ENCODE data around the gene RSAD2. TPM values are rescaled to one million over a fixed set of nuclear protein-coding genes. Genes with fewer than 3 reads are reported as not detected.
A peak's percentile ranks its signal among the peaks of the same experiment; 100 is the strongest.

The RSAD2 gene
- total RNA-seq, 1 donor from 2014 or later, result 9.5 TPM

DNA sequence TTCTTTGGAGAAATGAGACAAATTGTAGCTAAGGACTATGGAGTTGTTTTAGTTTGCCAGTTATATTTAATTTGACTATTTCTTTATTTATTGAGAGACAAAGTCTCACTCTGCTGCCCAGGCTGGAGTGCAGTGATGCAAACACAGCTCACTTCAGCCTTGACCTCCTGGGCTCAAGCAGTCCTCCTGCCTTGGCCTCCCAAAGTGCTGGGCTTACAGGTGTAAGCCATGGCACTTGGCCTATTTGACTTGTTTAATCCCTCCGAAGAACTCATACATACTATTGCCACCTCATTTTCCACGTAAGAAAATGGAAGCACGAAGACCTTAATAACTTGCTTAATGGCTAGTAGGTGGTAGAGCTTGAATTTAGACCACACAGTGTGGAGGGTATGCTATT lies 38.6 kb downstream of the RSAD2 start:
- H2AFZ ChIP-seq (ENCODE audit: low read depth, low read length), result no peak overlapping the region
- peaks cover 3% of the 10 kb centered on the region for H3K4me1 ChIP-seq (ENCODE audit: insufficient read depth, low read length)
- TF ChIP-seq CTCF (IDR thresholded peaks at IDR 0.05; ENCODE audit: insufficient read depth, low read depth, low read length) (no peak), EZH2 (IDR thresholded peaks at IDR 0.05; ENCODE audit: insufficient read depth, low read length) (no peak)
- peaks cover 2% of the 10 kb centered on the region for H3K9me3 ChIP-seq (ENCODE audit: insufficient read depth, low read depth, low read length)
- no peak for DNase-seq (ENCODE audit: low read depth)
- H3K27ac ChIP-seq (ENCODE audit: low read depth, low read length), result no peak overlapping the region
- Mint-ChIP-seq H3K4me1 (ENCODE audit: low read depth, unreplicated experiment) (peaks cover 11% of the 10 kb centered on the region), H3K36me3 (ENCODE audit: low read depth, unreplicated experiment) (peaks cover 2% of the 10 kb centered on the region), H3K4me3 (ENCODE audit: unreplicated experiment) (peak overlapping the region; percentile 73), H3K9me3 (ENCODE audit: unreplicated experiment) (peaks cover 3% of the 10 kb centered on the region), H3K27ac (ENCODE audit: unreplicated experiment) (no peak overlapping the region), H3K27me3 (ENCODE audit: low read depth, unreplicated experiment) (no peaks in the 10 kb centered on the region)
- no peak overlapping the region for H3K9ac ChIP-seq (ENCODE audit: low read length)
- peaks cover 20% of the 10 kb centered on the region for H4K20me1 ChIP-seq (ENCODE audit: insufficient read depth, low read length)
- no peaks in the 10 kb centered on the region for H3K79me2 ChIP-seq (ENCODE audit: insufficient read depth, low read length)
- FAIRE-seq, result no peak
- no peaks in the 10 kb centered on the region for H3K36me3 ChIP-seq (ENCODE audit: insufficient read depth, low read length)
- no peak overlapping the region for H3K4me3 ChIP-seq (ENCODE audit: insufficient read depth, low read depth, low read length)
- no peak overlapping the region for H3K4me2 ChIP-seq (ENCODE audit: low read length)
- no peaks in the 10 kb centered on the region for H3K27me3 ChIP-seq (ENCODE audit: insufficient read depth, low read length)

GRCh38 chr2:6916736-6917070 lies 39.1 kb downstream of the RSAD2 start:
- H3K4me1 Mint-ChIP-seq (ENCODE audit: low read depth, unreplicated experiment), result peaks cover 11% of the 10 kb centered on the region
- H3K4me3 Mint-ChIP-seq (ENCODE audit: unreplicated experiment), result peak overlapping the region; percentile 73
- H3K27me3 Mint-ChIP-seq (ENCODE audit: low read depth, unreplicated experiment), result no peaks in the 10 kb centered on the region
- peaks cover 2% of the 10 kb centered on the region for H3K36me3 Mint-ChIP-seq (ENCODE audit: low read depth, unreplicated experiment)
- DNase-seq (ENCODE audit: low read depth) (no peak), FAIRE-seq (no peak)
- H4K20me1 ChIP-seq (ENCODE audit: insufficient read depth, low read length), result peaks cover 23% of the 10 kb centered on the region
- no peaks in the 10 kb centered on the region for H3K36me3 ChIP-seq (ENCODE audit: insufficient read depth, low read length)
- H2AFZ ChIP-seq (ENCODE audit: low read depth, low read length), result peak overlapping the region; percentile 95
- no peaks in the 10 kb centered on the region for H3K27me3 ChIP-seq (ENCODE audit: insufficient read depth, low read length)
- H3K79me2 ChIP-seq (ENCODE audit: insufficient read depth, low read length), result no peaks in the 10 kb centered on the region
- H3K9ac ChIP-seq (ENCODE audit: low read length), result peak overlapping the region; percentile 86
- peaks cover 3% of the 10 kb centered on the region for H3K9me3 Mint-ChIP-seq (ENCODE audit: unreplicated experiment)
- no peak overlapping the region for H3K27ac ChIP-seq (ENCODE audit: low read depth, low read length)
- H3K27ac Mint-ChIP-seq (ENCODE audit: unreplicated experiment), result no peak overlapping the region
- TF ChIP-seq CTCF (IDR thresholded peaks at IDR 0.05; ENCODE audit: insufficient read depth, low read depth, low read length) (no peak), EZH2 (IDR thresholded peaks at IDR 0.05; ENCODE audit: insufficient read depth, low read length) (no peak)
- peak overlapping the region; percentile 93 for H3K4me2 ChIP-seq (ENCODE audit: low read length)
- peak overlapping the region; percentile 44 for H3K4me3 ChIP-seq (ENCODE audit: insufficient read depth, low read depth, low read length)
- H3K9me3 ChIP-seq (ENCODE audit: insufficient read depth, low read depth, low read length), result peaks cover 2% of the 10 kb centered on the region
- H3K4me1 ChIP-seq (ENCODE audit: insufficient read depth, low read length), result peaks cover 3% of the 10 kb centered on the region

DNA sequence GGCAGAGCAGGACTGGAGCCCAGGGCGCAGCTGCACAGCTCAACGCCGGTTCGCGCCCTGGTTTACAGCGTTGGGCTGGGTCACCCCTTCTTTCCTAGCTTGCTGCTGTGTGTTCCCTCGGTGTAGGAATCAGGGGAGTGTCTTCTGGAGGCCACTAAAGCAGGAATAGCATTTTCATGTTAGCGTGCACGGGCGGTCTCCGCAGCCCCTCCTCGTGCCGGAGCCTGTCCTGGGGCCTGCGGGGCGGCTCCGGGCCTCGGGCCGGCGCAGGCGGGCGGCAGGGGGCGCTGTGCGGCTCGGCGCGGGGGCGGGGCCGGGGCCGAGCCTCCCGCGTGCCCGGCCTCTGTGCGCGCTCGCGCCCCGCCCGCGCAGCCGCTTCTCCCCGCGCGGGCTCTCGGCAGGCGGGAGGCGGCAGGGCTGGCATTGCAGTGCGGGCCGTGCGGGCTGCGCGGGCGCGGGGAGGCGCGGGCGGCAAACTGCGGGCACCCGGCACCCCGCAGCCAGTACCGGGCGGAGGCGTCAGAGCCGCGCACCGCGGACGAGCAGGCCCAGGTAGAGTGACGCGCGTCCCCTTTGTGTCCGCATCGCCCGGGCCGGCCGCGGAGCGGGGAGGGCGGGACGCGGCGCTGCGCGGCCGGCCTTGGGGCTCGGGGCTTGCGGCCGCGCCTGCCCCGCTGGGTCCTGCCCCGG lies 39.6 kb downstream of the RSAD2 start, which contains the start of gene RNF144A:
Gene RNF144A, plus strand, starts transcription at position 342 of the 690 bp plus-strand sequence. CDS start 79,515 bp downstream, outside the sequence.
- peak within 1 kb of the TSS; percentile 61 for H3K4me3 ChIP-seq (ENCODE audit: insufficient read depth, low read depth, low read length)
- peak; percentile 31 for TF ChIP-seq CTCF (IDR thresholded peaks at IDR 0.05; ENCODE audit: insufficient read depth, low read depth, low read length)
- TF ChIP-seq EZH2 (IDR thresholded peaks at IDR 0.05; ENCODE audit: insufficient read depth, low read length), result no peak
- Mint-ChIP-seq H3K27ac (ENCODE audit: unreplicated experiment) (no peak within 1 kb of the TSS), H3K4me1 (ENCODE audit: low read depth, unreplicated experiment) (peaks cover 11% of the 10 kb centered on the region), H3K4me3 (ENCODE audit: unreplicated experiment) (peak within 1 kb of the TSS; percentile 76), H3K36me3 (ENCODE audit: low read depth, unreplicated experiment) (peaks cover 2% of the 10 kb centered on the region), H3K9me3 (ENCODE audit: unreplicated experiment) (peaks cover 3% of the 10 kb centered on the region), H3K27me3 (ENCODE audit: low read depth, unreplicated experiment) (no peaks in the 10 kb centered on the region)
- H3K4me2 ChIP-seq (ENCODE audit: low read length), result peak within 1 kb of the TSS; percentile 93
- H3K27me3 ChIP-seq (ENCODE audit: insufficient read depth, low read length), result no peaks in the 10 kb centered on the region
- peak within 1 kb of the TSS; percentile 42 for H3K27ac ChIP-seq (ENCODE audit: low read depth, low read length)
- no peaks in the 10 kb centered on the region for H3K79me2 ChIP-seq (ENCODE audit: insufficient read depth, low read length)
- H3K9me3 ChIP-seq (ENCODE audit: insufficient read depth, low read depth, low read length), result peaks cover 2% of the 10 kb centered on the region
- peaks cover 3% of the 10 kb centered on the region for H3K4me1 ChIP-seq (ENCODE audit: insufficient read depth, low read length)
- peak within 1 kb of the TSS; percentile 95 for H2AFZ ChIP-seq (ENCODE audit: low read depth, low read length)
- peak within 1 kb of the TSS; percentile 86 for H3K9ac ChIP-seq (ENCODE audit: low read length)
- no peaks in the 10 kb centered on the region for H3K36me3 ChIP-seq (ENCODE audit: insufficient read depth, low read length)
- peaks cover 23% of the 10 kb centered on the region for H4K20me1 ChIP-seq (ENCODE audit: insufficient read depth, low read length)
- no peak for FAIRE-seq
- no peak for DNase-seq (ENCODE audit: low read depth)

All from astrocyte (in vitro differentiated cells and primary cell).